ENCODE data around the gene ZNF235.

The ZNF235 gene

GRCh38 chr19:44315883-44316282, 11.1 kb upstream of the ZNF235 start:
- TF ChIP-seq CTCF (IDR thresholded peaks at IDR 0.05; ENCODE audit: insufficient read depth, low read depth, low read length, missing control alignments), result no peak
- DNase-seq (ENCODE audit: low read depth), result no peak
- no peak overlapping the region for H3K4me3 ChIP-seq (ENCODE audit: low read length)

DNA sequence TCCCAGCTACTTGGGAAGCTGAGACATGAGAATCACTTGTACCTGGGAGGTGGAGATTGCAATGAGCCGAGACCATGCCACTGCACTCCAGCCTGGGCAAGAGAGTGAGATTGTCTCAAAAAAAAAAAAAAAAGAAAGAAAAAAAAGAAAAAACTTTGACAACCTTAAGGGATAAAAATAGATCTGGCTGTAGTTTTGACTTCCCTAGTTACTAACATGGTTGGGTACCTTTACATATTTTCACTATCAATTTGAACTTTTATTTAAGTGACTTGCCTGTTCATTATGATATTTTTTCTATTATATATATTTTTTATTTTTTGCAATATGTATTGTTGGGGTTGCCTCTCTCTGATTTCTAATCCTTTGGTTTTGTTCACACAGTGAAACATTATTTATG, 8.4 kb upstream of the ZNF235 start:
- no peak for DNase-seq (ENCODE audit: low read depth)
- no peak for TF ChIP-seq CTCF (IDR thresholded peaks at IDR 0.05; ENCODE audit: insufficient read depth, low read depth, low read length, missing control alignments)
- H3K4me3 ChIP-seq (ENCODE audit: low read length), result no peak overlapping the region

DNA sequence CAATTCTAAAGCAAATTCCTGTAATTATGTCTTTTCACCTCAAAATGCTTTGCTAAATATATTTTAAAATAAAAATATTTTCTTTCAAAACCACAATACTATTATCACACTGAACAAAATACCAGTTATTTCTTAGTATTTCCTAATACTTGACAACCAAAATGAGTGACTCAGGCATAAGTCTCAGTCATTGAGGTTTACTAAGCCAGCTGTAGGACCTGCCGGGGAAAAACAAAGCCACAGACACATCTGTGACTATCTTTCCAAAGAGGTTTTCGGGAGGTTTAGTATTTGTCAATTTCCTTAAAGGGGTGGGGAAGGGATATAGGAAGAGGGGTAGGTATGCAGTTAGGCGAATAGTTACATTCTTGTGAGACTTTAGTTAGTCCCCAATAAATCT, 3.2 kb upstream of the ZNF235 start:
- TF ChIP-seq CTCF (IDR thresholded peaks at IDR 0.05; ENCODE audit: insufficient read depth, low read depth, low read length, missing control alignments), result no peak
- DNase-seq (ENCODE audit: low read depth), result peak; percentile 50
- no peak overlapping the region for H3K4me3 ChIP-seq (ENCODE audit: low read length)

GRCh38 chr19:44306283-44306682, 1.5 kb upstream of the ZNF235 start:
- DNase-seq (ENCODE audit: low read depth), result no peak
- no peak overlapping the region for H3K4me3 ChIP-seq (ENCODE audit: low read length)
- TF ChIP-seq CTCF (IDR thresholded peaks at IDR 0.05; ENCODE audit: insufficient read depth, low read depth, low read length, missing control alignments), result no peak

- DNase-seq (ENCODE audit: low read depth), result no peak
- peak overlapping the region; percentile 85 for H3K4me3 ChIP-seq (ENCODE audit: low read length)
- no peak for TF ChIP-seq CTCF (IDR thresholded peaks at IDR 0.05; ENCODE audit: insufficient read depth, low read depth, low read length, missing control alignments)
Measured at GRCh38 chr19:44305457-44305856, 632 bp upstream of the ZNF235 start.

DNA sequence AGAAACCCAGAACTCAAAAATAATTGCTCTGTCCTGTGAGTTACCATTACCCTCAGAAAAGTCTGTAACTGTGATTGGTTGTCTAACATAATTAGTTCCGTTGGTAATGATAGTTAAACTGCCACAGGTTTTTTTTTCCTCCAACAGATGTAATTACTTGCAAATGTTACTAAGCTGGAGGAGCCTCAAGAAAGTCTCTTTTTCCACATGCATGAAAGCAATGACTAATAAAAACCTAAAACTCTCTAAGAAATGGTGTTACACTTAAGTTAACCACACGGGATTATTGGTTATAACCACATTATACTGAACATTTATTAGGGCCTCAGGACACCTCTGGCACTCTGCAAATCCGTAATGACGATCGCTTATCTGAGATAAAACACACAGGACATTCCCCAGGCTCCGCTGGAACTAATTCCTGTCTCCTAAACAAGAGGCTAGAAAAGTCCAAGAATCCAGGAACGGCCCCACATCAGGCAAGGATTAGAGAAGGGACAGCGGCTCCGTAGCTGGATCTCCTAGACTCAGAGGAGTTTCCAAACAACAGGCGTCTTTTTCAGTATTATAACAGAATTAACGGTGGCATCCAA, 753 bp downstream of the ZNF235 start:
- DNase-seq (ENCODE audit: low read depth), result no peak
- peak overlapping the region; percentile 85 for H3K4me3 ChIP-seq (ENCODE audit: low read length)
- TF ChIP-seq CTCF (IDR thresholded peaks at IDR 0.05; ENCODE audit: insufficient read depth, low read depth, low read length, missing control alignments), result no peak

DNA sequence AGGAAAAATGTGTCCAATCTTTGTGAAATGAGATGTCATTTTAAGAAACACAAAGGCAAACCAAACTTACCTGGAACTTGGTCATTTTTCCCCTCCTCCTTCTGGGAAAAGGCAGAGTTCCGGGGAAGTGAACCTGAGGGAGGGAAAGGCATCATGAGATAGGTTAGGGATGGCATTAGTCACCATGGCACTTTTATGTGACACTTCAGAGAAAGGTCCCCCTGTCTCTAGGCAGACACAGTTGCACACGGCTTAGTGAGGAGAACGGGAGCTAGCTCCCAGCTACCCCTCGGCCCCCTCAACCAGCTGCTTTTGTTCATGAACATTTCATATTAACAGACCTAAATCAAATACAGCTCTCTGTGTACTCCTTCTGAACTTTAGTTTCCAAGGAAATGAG, 1.5 kb downstream of the ZNF235 start:
- no peak for TF ChIP-seq CTCF (IDR thresholded peaks at IDR 0.05; ENCODE audit: insufficient read depth, low read depth, low read length, missing control alignments)
- no peak overlapping the region for H3K4me3 ChIP-seq (ENCODE audit: low read length)
- DNase-seq (ENCODE audit: low read depth), result no peak
